HepG2 (cell line): ENCODE data around the gene F8. TPM values are rescaled to one million over a fixed set of nuclear protein-coding genes. Genes with fewer than 3 reads are reported as not detected.

Experiments
- ARID5B ChIP-seq: IDR thresholded peaks from 2 replicates; pipeline ENCODE4 v1.4.0; 2020; ENCODE audit warnings: mild to moderate bottlenecking, missing genetic modification reagents
- ATAD3A ChIP-seq: sonication (generic); formaldehyde crosslinking; IDR thresholded peaks from 2 replicates; pipeline ENCODE4 v1.4.0; 2020; ENCODE audit warnings: missing genetic modification reagents
- ATF7-NPFF ChIP-seq: sonication (generic); formaldehyde crosslinking; IDR thresholded peaks from 2 replicates; pipeline ENCODE4 v1.8.1; 2023; ENCODE audit warnings: mild to moderate bottlenecking, low read depth, missing genetic modification reagents, moderate library complexity
- CREB1 ChIP-seq, 2 experiments: fragments of 450-650 bp in 1 of 2; IDR thresholded peaks; 2 replicates each; pipeline ENCODE4 v1.6.1; 2016 to 2017; ENCODE audit warnings: control low read depth in 1 of 2, mild to moderate bottlenecking in 1 of 2, missing compliant biosample characterization in 1 of 2, missing genetic modification characterization in 1 of 2
- GATA4 ChIP-seq: sonication (generic); IDR thresholded peaks from 2 replicates; pipeline ENCODE4 v1.6.1; 2016; ENCODE audit warnings: antibody characterized with exemption, low read depth, borderline replicate concordance
- GATAD2A ChIP-seq: IDR thresholded peaks from 2 replicates; pipeline ENCODE4 v1.6.1; 2016
- GFI1 ChIP-seq: sonication (generic); formaldehyde crosslinking; IDR thresholded peaks from 2 replicates; pipeline ENCODE4 v1.5.0; 2020; ENCODE audit warnings: missing genetic modification reagents, mild to moderate bottlenecking, borderline replicate concordance
- HMGA1 ChIP-seq: sonication (generic); formaldehyde crosslinking; conservative IDR thresholded peaks from 2 replicates; pipeline ENCODE4 v1.4.0; 2020; ENCODE audit warnings: missing genetic modification reagents
- MAX ChIP-seq: IDR thresholded peaks from 2 replicates; pipeline ENCODE4 v1.6.1; 2012; ENCODE audit warnings: inconsistent platforms
- MTF2 ChIP-seq: sonication (generic); formaldehyde crosslinking; IDR thresholded peaks from 2 replicates; pipeline ENCODE4 v1.5.0; 2020; ENCODE audit warnings: missing genetic modification reagents, borderline replicate concordance
- MXD4 ChIP-seq: IDR thresholded peaks from 2 replicates; pipeline ENCODE4 v1.6.1; 2016; ENCODE audit warnings: mild to moderate bottlenecking, missing biosample characterization, missing genetic modification reagents
- MZF1 ChIP-seq: sonication (generic); formaldehyde crosslinking; IDR thresholded peaks from 2 replicates; pipeline ENCODE4 v1.8.1; 2023; ENCODE audit warnings: mild to moderate bottlenecking, missing genetic modification reagents, borderline replicate concordance
- REXO4 ChIP-seq: sonication (generic); formaldehyde crosslinking; IDR thresholded peaks from 2 replicates; pipeline ENCODE4 v1.8.0; 2022; ENCODE audit warnings: missing genetic modification reagents, mild to moderate bottlenecking, borderline replicate concordance
- SP5 ChIP-seq: IDR thresholded peaks from 2 replicates; pipeline ENCODE4 v1.6.1; 2016; ENCODE audit warnings: low read depth, borderline replicate concordance
- TBX2 ChIP-seq: sonication (generic); formaldehyde crosslinking; IDR thresholded peaks from 2 replicates; pipeline ENCODE4 v1.5.0; 2020; ENCODE audit warnings: missing genetic modification reagents, mild to moderate bottlenecking, borderline replicate concordance
- TCF12 ChIP-seq, 2 experiments: fragments of 450-650 bp in 1 of 2; sonication (generic) in 1 of 2; formaldehyde crosslinking in 1 of 2; IDR thresholded peaks; 2 replicates each; pipeline versions ENCODE4 v1.6.1 to v1.8.0; 2017 to 2022; ENCODE audit warnings: antibody characterized with exemption in 1 of 2, mild to moderate bottlenecking in 1 of 2, missing genetic modification reagents in 1 of 2, moderate library complexity in 1 of 2
- YY1 ChIP-seq: IDR thresholded peaks from 2 replicates; pipeline ENCODE4 v1.6.1; 2011; ENCODE audit warnings: low read length, low read depth, moderate library complexity, mild to moderate bottlenecking; ENCODE audit not compliant: insufficient read depth, insufficient replicate concordance
- ZNF121 ChIP-seq: sonication (generic); formaldehyde crosslinking; IDR thresholded peaks from 2 replicates; pipeline ENCODE4 v1.5.0; 2020; ENCODE audit warnings: mild to moderate bottlenecking, missing genetic modification reagents
- ZNF430 ChIP-seq: sonication (generic); formaldehyde crosslinking; IDR thresholded peaks from 2 replicates; pipeline ENCODE4 v1.9.0; 2021; ENCODE audit warnings: mild to moderate bottlenecking, missing genetic modification reagents
- polyA plus RNA-seq, 8 experiments: library from polyadenylated mRNA; depleted of rRNA in 3 of 8; stranded (reverse) in 7 of 8; unstranded in 1 of 8; fragments of >200 nt; fragmentation: Illumina TruSeq in 4 of 8; extraction: Trizol in 4 of 8; gene quantifications; 2 replicates each; pipeline versions ENCODE4 v1.2.1 to v1.2.3, GENCODE V29; 2011 to 2016; ENCODE audit warnings: low read depth in 4 of 8, missing spikeins in 1 of 8, mixed read lengths in 1 of 8; ENCODE audit not compliant: insufficient read depth in 1 of 8
- total RNA-seq, 5 experiments: library from RNA; depleted of rRNA; stranded (reverse); fragments of >200 nt; fragmentation: Illumina TruSeq; extraction: Trizol; gene quantifications; 2 replicates each; pipeline ENCODE4 v1.2.3, GENCODE V29; 2016; ENCODE audit warnings: low read depth in 1 of 5
- TF ChIP-seq, protein P1 (sequence below): sonication (generic); formaldehyde crosslinking; IDR thresholded peaks from 2 replicates; pipeline ENCODE4 v1.8.0; 2023; ENCODE audit warnings: mild to moderate bottlenecking, missing genetic modification reagents
- TF ChIP-seq, protein P2 (sequence below): sonication (generic); formaldehyde crosslinking; IDR thresholded peaks from 2 replicates; pipeline ENCODE4 v1.4.0; 2020; ENCODE audit warnings: missing genetic modification reagents

The F8 gene
- total and polyA plus RNA-seq, 2 of the 13 experiments (the other 11 are each of a cell fraction or from before 2014, with no cell fraction given), result 0.29 to 0.61 TPM

GRCh38 chrX:155026727-155027508 lies 4.4 kb upstream of the F8 start, which contains the start of gene FUNDC2 (continued):
- TF ChIP-seq ARID5B (CRISPR knock-in tag), result peak; percentile 48; the same call in 1 of the 2 replicates
- peak; percentile 89 for TF ChIP-seq YY1
- peak; percentile 61; the same call in 1 of the 2 replicates for TF ChIP-seq ZNF430
- TF ChIP-seq, protein P1, sequence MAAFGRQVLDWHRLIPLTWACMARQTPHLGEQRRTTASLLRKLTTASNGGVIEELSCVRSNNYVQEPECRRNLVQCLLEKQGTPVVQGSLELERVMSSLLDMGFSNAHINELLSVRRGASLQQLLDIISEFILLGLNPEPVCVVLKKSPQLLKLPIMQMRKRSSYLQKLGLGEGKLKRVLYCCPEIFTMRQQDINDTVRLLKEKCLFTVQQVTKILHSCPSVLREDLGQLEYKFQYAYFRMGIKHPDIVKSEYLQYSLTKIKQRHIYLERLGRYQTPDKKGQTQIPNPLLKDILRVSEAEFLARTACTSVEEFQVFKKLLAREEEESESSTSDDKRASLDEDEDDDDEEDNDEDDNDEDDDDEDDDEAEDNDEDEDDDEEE (CRISPR knock-in tag), result peak; percentile 63; the same call in 1 of the 2 replicates
- TF ChIP-seq MTF2 (CRISPR knock-in tag), result no peak
- TF ChIP-seq HMGA1 (CRISPR knock-in tag), result no peak
- peak; percentile 80; the same call in 1 of the 2 replicates for TF ChIP-seq TBX2 (CRISPR knock-in tag)
- TF ChIP-seq, protein P2, sequence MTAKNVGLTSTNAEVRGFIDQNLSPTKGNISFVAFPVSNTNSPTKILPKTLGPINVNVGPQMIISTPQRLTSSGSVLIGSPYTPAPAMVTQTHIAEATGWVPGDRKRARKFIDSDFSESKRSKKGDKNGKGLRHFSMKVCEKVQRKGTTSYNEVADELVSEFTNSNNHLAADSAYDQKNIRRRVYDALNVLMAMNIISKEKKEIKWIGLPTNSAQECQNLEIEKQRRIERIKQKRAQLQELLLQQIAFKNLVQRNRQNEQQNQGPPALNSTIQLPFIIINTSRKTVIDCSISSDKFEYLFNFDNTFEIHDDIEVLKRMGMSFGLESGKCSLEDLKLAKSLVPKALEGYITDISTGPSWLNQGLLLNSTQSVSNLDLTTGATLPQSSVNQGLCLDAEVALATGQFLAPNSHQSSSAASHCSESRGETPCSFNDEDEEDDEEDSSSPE (CRISPR knock-in tag), result peak; percentile 90
- TF ChIP-seq MXD4 (CRISPR knock-in tag), result peak; percentile 53; the same call in 1 of the 2 replicates
- TF ChIP-seq MAX, result peak; percentile 89
- TF ChIP-seq GATA4, result no peak
- no peak for TF ChIP-seq TCF12 (IDR thresholded peaks at IDR 0.05)
- TF ChIP-seq TCF12 (CRISPR knock-in tag; IDR thresholded peaks at IDR 0.05), result no peak
- TF ChIP-seq GFI1 (CRISPR knock-in tag), result no peak
- no peak for TF ChIP-seq MZF1 (CRISPR knock-in tag)
- TF ChIP-seq REXO4 (CRISPR knock-in tag), result no peak
- no peak for TF ChIP-seq ATAD3A (CRISPR knock-in tag)
- peak; percentile 67; the same call in 1 of the 2 replicates for TF ChIP-seq SP5 (CRISPR knock-in tag)
- no peak for TF ChIP-seq GATAD2A (CRISPR knock-in tag)
- TF ChIP-seq ZNF121 (CRISPR knock-in tag), result no peak
- peak; percentile 77 for TF ChIP-seq CREB1 (IDR thresholded peaks at IDR 0.05)
- no peak; the same call in 1 of the 2 replicates for TF ChIP-seq CREB1 (CRISPR knock-in tag; IDR thresholded peaks at IDR 0.05)
- TF ChIP-seq ATF7-NPFF, result peak; percentile 78
